Hematopoietic multipotent progenitor cell treated with erythropoietin and hydrocortisone succinate and interleukin-3 and kit ligand, for 15 days (in vitro differentiated cells): Measurements from ENCODE around the gene IL1RAPL1.

Experiments used
- DNase-seq: peaks from one replicate; pipeline ENCODE4 v3.0.0-alpha.2; 2015; ENCODE audit warnings: low spot score

IL1RAPL1 gene

GRCh38 chrX:29653721-29654120 lies 1066.5 kb downstream of the IL1RAPL1 start:
- DNase-seq: no peak

DNA sequence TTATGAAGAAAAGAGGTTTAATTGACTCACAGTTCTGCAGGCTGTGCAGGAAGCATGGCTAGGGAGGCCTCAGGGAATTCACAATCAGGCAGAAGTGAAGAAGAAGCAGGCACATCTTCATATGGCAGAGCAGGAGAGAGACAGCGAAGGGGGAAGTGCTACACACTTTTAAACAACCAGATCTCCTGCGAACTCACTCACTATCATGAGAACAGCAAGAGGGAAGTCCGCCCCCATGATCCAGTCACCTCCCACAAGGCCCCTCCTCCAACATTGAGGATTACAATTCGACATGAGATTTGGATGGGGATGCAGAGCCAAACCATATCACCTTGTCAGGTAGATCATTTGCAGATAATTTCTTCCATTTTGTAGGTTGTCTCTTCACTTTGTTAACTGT lies 1072.7 kb downstream of the IL1RAPL1 start:
- DNase-seq: no peak

- DNase-seq: no peak
Measured at GRCh38 chrX:29661290-29661689, 1074.0 kb downstream of the IL1RAPL1 start.

GRCh38 chrX:29662101-29662500 lies 1074.9 kb downstream of the IL1RAPL1 start:
- DNase-seq: no peak

- no peak for DNase-seq
Measured at GRCh38 chrX:29662759-29663503, 1075.7 kb downstream of the IL1RAPL1 start.

GRCh38 chrX:29665532-29665931 lies 1078.3 kb downstream of the IL1RAPL1 start:
- DNase-seq: no peak

DNA sequence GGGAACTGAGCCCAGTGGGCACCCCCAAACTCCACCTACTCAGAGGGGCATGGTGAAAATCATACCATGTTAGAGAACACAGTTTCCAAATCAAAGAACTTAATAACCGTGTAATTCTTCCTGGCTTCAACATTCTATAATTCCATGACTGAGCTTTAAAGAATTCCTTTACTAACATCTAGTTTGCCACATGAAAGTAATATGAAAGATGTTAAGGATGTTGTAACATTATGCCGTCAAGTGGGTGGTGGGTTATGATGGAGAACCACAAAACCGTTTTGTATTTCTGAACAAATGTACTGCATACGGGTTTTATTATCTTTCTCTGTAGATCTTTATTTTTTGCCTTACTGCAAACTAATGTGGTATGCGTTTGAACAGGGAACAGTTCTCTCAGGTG lies 1079.1 kb downstream of the IL1RAPL1 start:
- no peak for DNase-seq

DNA sequence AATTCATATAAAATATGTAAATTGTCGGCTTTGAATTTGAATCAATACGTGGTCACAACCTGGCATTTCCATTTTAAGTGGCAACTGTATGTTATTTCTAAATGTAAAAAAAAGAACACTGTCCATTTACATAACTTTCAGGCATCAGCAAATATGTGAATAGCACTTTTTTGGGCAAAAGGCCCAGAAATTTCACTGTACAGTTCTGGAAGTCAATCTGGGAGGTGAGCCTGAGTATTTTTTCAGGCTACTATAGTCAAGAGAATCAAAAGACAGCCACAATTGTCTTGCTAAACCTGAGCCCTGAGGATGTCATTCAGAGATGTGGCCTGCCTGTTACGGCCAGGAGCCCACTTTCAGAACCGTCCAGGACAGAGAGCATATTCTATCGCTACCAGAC lies 1084.2 kb downstream of the IL1RAPL1 start:
- no peak for DNase-seq

- DNase-seq: no peak
Measured at GRCh38 chrX:29687687-29688086, 1100.4 kb downstream of the IL1RAPL1 start.

GRCh38 chrX:29690061-29690460 lies 1102.8 kb downstream of the IL1RAPL1 start:
- DNase-seq: no peak

GRCh38 chrX:29691044-29691443 lies 1103.8 kb downstream of the IL1RAPL1 start:
- no peak for DNase-seq

- no peak for DNase-seq
Measured at GRCh38 chrX:29693912-29694311, 1106.7 kb downstream of the IL1RAPL1 start.

DNA sequence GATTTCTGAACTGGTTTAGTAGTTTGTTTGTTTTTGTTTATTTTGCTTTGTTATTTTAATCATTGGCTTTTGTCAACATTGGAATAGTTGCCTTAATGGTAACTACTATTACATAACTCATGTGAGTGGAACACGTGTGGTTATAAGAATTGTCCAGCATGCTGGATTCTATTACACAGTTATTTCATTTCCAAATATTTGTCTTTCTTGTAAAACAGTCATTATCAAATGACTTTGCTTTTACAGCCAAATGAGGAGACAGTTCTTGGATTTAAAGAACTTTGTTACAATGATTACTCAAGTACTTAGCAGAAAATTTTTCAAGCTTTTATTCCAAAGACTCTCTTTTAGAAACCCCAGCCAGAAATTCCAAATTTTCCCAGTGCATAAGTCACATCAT lies 1112.0 kb downstream of the IL1RAPL1 start:
- DNase-seq: no peak

GRCh38 chrX:29707088-29707487 lies 1119.8 kb downstream of the IL1RAPL1 start:
- no peak for DNase-seq

DNA sequence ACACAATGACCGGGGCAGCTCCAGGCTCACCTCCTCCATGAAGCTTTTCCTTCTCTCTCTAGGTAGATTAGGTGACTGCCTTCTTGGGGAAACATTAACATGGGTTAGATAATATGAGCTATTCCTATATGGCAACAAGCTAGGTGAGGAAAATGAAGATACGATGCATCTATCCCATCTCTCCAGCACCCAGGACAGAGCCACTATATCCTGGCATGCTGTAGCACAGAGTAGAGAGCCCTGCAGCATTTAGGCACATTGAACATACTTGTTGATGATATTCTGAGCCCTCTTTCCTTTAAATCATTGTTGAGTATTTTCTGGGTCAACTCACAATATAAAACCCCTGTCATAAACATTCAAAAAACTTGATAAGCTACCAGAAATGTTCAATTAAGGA lies 1133.9 kb downstream of the IL1RAPL1 start:
- DNase-seq: no peak

- DNase-seq: no peak
Measured at GRCh38 chrX:29724316-29724715, 1137.1 kb downstream of the IL1RAPL1 start.

- DNase-seq: no peak
Measured at GRCh38 chrX:29726811-29727210, 1139.6 kb downstream of the IL1RAPL1 start.

DNA sequence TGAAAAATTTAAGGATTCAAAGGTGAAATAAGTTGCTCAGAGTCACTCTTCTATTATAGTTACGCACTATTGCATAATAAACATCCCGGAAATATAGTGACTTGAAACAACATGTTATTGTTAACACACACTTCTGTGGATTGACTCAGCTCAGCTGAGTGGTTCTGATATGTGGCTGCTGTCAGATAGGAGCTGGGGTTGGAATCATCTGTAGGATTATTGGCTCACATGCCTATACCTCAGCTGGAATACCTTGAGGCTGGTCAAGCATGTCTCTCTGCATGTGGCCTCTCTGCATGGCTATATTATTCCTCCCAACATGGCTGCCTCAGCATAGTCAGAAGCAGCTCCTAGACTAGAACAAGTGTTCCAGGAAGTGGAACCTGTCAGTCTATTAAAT lies 1141.4 kb downstream of the IL1RAPL1 start:
- DNase-seq: no peak

DNA sequence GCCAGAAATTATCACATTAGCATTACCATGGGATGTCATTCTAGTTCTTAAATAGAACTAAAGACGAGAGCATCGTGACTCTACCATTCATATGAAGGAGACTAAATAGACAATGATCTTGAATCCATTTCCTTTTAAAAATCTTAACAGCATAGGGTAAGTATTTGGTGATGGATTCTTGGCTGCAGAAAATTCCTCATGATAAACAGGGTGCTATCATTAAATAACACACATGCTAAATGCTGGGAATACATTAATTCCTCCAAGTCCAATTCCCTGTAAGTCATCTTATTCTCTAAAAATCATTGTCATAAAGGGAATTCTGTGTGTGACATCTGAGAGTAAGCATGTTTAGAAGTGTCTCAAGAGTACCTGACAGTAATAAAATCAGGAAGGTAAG lies 1157.7 kb downstream of the IL1RAPL1 start:
- DNase-seq: no peak

DNA sequence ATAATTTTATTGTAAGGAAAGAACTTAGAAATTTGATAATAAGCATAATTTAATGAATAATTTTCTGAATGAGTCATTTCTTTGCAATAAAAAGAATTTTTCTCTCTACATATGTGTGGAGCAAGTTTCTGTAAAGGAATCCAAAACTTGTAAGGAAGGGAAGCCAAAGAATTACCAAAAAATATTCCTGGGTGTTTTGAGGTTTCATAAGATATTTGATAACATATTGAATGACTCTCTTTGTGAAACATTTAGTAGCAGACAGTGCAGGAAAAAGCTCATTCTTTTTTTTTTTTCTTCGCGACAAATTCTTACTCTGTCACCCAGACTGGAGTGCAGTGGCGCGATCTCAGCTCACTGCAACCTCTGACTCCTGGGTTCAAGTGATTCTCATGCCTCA lies 1159.1 kb downstream of the IL1RAPL1 start:
- DNase-seq: no peak

- DNase-seq: no peak
Measured at GRCh38 chrX:29762006-29762405, 1174.8 kb downstream of the IL1RAPL1 start.

DNA sequence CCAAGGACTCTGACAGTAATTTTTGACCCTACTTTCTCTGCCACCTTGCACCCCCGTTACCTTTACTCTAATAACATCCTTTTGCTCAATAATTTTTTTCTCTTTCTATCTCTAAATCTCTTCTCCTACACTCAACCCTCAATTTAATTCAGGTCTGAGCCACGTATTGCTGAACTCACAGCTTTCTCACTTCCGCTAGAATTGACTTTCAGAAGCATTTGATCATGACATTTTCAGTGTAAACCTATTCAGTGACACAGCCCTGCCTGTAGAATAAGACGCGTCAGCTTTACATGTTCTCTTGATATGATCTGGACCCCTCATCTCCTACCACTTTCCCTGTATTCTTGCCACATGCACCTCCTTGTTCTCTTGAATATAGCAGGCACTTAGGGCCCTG lies 1188.6 kb downstream of the IL1RAPL1 start:
- DNase-seq: no peak

DNA sequence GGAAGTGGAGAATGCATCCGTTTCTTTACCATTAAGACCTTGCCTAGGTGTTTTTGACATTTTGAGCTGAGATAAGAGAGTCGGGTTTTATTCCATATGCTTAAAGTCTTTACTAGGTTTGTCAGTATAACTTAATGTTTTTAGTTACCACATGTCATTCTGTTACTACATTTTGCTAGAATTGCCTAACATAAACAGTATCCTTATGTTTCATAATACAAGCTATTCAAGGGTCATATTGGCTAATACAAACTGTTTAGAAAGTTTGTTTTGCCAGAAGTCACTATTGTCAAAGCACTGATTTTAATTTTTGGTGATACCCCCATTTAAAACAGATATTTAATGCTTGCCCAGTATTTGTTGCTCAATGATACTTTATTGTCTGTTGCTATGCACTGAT lies 1200.4 kb downstream of the IL1RAPL1 start:
- DNase-seq: no peak

GRCh38 chrX:29788991-29789699 lies 1201.9 kb downstream of the IL1RAPL1 start:
- DNase-seq: no peak
